GM18517 (cell line): ENCODE data around the gene RCAN2.
A peak's percentile ranks its signal among the peaks of the same experiment; 100 is the strongest.

Experiments
- ATAC-seq: cut with Tn5 transposase; IDR thresholded peaks from one replicate; pipeline ENCODE4 v1.9.1; 2021; ENCODE audit warnings: mild to moderate bottlenecking, moderate library complexity; ENCODE audit not compliant: unreplicated experiment

The RCAN2 gene

DNA sequence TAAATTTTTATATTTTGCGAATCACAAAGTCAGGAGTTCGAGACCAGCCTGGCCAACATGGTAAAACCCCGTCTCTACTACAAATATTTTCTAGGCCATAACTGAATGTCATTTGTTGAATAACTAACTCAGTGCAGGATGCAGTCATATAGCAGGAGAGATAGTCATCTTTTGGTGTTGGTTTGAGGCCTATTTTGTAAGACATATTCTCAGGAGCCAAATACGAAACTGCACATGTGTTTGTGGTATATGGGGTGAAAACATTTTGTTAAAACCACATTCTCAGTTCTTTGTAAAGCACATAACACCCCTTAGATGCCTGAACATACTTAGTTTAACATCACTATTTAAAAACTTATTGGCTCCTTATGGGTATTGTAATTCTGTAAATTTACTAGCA lies 315.8 kb downstream of the RCAN2 start:
- ATAC-seq: peak; percentile 87

DNA sequence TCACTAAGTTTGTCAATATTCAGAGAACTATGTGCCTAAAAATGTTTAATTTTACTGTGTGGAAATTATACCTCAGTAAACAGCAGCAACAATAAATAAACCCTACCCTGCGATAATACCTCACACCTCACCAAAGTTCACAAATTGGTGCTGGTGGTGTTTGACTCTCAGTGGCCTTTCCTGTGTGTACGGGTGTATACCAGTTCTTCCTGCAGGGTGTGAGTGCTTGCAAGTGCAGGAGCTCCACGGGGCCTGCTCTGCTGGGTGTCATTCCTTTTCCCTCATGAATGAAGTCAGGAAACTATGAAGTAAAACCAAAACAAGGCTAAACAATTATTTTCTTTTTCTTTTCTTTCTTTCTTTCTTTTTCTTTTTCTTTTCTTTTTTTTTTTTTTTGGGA lies 316.3 kb downstream of the RCAN2 start:
- ATAC-seq: no peak

DNA sequence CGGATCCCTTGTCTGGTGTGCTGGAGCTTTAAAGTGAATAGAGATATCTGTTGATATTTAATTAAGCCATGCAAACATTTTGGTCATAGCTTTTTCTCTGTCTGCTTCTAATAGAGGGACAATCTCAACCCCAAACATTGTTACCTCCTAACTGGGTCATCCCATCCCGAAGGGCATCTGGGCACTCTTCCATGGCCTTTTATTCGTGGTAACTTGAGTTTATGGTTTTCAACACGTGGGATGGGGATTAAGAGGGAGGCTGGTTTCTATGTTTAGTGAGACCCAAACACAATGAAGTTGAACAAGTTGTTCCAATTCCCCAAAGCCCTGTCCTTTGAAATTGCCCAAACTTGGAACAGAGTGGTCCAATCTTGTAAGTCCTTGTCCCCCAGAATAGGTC lies 319.1 kb downstream of the RCAN2 start:
- ATAC-seq: no peak
